OCI-LY7 (cell line): ENCODE results near the gene CPNE4.

Experiments used
- CTCF ChIP-seq: fragments of 200-600 bp; sonication (generic); conservative IDR thresholded peaks from 2 replicates; pipeline ENCODE4 v1.5.1; 2014; ENCODE audit warnings: mild to moderate bottlenecking, antibody characterized with exemption, low read length, moderate library complexity, mixed read lengths
- EZH2phosphoT487 ChIP-seq: fragments of 200-600 bp; sonication (generic); IDR thresholded peaks from 2 replicates; pipeline ENCODE4 v1.6.1; 2018; ENCODE audit warnings: low read depth, borderline replicate concordance, mild to moderate bottlenecking, mixed run types, antibody characterized with exemption, low read length, moderate library complexity, mixed read lengths

- TF ChIP-seq CTCF (no peak), EZH2phosphoT487 (no peak)
Measured at GRCh38 chr3:131551761-131552160, 483.1 kb downstream of the CPNE4 start.
